HG03066 (cell line): Measurements from ENCODE around the gene TBRG1.

Experiments used
- ATAC-seq: cut with Tn5 transposase; IDR thresholded peaks from one replicate; pipeline ENCODE4 v1.9.1; 2021; ENCODE audit warnings: low read depth; ENCODE audit not compliant: unreplicated experiment

Gene TBRG1

DNA sequence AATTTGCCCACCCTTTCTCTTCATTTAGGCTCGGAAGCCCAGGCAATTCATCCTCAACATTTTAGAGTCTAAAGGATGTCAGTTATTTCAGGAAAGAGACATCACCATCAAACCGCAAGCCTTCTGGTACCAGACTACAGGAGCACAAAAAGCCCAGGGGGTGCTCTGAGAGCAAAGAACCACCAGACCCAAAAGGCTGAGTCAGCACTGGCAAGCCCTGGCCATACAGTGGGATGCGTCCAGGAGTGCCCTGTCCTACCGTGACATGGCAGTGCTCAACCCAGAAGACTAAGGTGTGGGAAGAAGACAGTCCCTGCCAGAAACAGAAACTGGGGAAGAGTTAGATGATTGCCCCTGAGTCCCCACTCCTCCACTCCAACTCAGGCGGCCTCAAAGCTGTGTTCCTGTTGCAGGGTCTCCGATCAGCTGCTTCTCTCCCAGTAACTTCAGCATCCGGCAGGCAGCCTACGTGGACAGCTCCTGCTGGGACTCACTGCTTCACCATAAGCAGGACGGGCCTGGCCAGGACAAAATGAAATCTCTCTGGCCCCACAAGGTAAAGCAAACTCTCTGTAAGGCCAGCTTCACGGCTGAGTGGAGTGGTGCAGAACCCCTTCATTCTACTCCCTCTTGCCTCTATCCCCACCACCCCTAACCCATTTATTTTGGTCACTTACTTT is 10.0 kb upstream of the TBRG1 start:
- no peak for ATAC-seq

DNA sequence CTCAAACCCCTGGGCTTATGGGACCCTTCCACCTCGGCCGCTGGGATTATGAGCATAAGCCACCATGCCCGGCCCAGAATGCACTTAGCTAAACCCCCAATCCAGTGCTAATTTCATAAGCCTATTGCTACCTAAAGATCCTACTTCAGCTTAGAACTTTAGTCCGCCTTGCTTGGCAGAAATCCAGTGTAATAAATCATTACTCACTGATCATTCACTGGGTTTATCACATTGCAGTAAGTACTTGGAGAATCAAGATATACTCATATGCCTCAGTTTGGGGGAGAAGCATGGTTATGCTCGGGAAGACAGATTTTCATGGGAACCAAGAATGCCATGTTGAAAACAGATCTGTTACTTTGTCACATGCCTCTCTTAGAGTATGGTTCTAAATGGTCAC is 3.8 kb upstream of the TBRG1 start:
- no peak for ATAC-seq

DNA sequence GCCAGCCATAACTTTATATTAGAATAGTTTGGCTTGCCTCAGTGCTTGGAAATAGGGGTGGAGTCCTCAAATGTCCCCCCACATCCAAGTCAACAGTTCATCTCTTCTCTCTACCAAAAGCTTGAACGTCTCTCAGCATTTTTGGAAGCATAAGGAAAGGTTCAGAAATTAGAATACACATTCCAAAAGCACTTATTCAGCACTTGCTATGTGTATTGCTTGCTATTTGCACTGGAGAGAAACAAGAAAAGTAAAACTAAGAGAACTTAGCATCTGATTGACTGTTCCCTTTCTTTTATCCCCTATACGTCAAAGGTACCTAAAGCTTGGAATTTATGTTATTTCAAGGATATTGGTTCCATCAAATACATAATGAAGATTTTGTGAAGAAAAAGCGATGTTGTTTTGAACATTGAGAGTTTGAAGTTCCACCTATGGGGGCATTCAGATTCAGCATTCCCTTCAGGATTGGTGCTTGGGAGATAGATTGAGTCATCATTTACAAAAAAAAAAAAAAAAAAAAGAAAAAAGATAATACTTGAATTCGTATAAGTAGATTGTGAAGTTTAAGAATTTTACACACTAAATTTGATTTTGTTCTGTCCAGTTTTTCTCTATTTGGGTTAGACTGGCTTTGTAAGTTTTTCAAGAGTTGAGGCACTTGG is 1.3 kb downstream of the TBRG1 start:
- no peak for ATAC-seq

DNA sequence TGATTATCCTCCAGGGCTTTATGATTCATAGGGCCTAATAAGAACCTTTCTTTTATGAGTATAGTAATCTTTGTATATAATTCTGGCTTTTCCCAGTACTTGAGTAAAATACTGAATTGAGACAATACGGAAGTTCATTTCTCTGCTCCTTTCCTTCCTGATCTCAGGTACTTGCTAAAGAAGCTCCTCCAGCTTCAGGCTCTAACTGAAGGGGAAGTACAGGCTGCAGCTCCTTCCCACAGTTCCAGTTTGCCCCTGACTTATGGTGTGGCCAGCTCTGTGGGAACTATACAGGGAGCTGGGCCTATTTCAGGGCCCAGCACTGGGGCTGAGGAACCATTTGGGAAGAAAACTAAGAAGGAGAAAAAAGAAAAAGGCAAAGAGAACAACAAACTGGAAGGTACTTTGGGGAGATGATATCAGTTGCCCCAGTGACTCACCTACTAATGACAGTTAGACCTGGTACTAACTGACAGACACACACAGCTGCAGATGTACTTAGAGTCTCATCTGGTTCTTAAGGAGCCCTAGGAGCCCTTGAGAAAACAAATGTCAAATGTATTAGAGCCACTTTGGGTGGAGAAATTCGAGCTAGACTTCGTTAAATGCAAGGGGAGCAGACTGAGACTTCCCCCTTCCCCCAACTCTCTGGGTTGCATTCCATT is 3.0 kb downstream of the TBRG1 start:
- no peak for ATAC-seq

DNA sequence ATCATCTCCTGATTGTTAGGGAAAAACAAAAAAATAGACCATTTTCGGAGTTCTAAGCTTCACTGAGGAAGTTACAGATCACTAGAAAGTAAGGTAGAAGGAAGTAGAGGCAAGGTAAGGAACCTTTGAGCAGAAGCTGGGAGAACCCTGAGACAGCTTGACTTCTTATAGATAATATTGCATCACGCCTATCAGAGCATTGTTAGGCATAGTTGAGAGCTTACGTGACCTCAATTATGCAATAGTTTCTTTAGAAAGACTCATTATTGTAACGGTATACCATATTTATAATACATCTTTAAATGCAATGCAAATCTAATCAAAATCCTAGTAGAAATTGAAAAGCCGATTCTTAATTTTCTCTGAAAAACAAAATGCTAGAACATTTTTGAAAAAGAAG is 4.9 kb downstream of the TBRG1 start:
- ATAC-seq: no peak

DNA sequence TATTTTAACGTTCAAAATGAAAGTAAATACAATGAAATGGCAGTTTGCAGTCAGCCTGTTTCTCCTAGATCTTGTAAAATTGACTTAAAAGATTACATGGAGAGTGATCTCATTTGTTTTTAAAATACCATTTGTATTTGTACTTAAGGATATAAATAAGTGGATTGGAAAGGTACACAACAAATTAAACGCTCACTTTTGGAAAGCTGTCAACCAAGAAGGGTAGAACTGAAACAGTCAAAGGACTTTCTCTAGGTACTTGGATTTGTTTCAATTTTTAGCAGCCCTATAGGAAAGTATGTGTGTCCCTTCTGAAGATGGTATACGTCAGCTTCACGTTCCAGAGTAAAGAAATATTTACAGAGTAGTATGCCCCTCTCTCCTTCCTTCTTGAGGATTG is 7.3 kb downstream of the TBRG1 start:
- no peak for ATAC-seq

DNA sequence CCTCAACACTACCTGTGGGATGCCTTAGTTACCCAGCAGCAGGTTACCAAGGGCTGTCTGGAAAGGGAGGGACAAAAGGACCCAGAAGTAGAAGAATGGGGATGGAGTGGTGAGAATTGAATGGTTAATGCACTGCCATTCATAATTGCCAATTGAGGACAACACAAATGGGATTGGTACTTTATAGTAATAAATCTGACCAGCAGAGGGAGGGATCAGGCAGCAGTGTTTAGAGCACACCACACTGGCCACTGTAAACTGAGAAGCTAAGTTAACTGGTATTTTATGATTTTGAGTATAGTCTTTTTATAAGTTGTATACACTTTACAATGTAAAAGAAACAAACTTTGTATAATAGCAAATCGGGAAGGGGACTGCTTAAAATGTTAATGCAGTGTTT is 10.7 kb downstream of the TBRG1 start:
- ATAC-seq: no peak

DNA sequence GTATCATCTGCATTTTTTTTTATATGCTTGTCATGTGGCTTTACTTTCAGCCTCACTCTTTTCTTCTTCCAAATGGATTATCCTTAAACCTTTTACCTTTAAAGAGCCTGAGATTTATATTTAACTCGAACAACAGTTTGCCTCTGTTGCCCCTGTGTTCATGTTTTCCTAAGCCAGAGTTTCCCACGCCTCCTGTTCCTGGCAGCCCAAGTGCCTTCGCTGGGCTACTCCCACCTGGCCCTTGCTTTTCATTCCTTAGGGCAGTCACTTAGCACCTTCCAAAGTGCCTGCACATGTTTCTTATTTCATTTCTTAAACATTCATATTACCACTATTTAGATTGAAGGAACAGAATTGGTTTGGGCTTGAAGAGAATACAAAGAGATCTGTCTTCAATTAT is 13.3 kb downstream of the TBRG1 start:
- no peak for ATAC-seq

DNA sequence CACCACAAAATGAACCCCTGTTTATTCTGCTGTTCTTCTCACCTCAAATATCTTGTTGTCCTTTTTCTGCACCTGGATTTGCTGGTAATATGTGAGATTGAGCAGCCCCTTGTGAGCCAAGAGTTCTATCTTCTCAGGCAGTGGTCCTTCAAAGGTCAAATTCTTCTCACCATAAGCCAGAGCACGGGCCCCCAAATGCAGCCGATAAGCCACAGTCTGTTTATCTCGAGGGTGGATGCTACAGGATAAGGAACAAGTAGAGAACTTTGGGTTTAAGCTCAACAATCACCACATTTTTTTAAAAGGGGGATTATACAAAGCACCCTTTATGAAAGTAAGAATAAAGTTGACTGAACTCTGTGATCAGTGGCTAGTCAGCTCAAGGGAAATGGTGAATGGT is 15.8 kb downstream of the TBRG1 start:
- ATAC-seq: no peak

DNA sequence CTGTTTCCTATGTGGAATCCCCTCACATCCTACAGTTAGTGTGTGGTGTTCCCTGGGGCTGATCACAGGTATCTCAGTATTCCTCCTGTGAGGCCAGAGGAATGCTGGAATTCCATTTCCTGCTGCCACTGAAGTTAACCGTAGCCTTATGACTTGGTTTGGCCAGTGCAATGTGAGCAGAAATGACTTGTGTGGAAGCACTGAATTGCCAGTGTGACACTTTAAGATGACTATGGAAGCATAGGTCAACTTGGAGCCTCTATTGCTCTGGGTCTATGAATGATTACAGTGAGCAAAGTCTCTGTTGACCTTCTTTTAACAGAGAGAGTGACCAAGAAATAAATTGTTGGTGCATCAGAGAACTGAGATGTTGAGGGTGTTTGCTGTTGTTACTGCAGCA is 16.5 kb downstream of the TBRG1 start:
- ATAC-seq: no peak

DNA sequence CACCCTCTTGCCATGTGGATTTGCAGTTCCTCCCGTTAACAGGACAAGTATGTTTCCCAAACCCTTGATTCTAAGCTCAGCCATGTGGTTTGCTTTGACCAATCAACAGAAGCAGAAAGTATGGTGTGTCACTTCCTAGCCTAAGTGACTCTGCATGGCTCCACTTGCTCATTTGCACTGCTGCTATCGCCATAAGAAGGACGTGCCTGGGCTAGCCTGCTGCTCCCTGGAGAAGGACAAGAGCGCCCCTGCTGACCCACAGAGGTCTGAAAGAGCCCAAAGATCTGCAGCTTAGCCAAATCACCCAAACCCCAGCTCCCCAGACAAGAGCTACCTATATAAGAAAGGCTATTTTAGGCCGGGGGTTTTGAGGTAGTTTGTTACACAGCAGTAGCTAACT is 18.0 kb downstream of the TBRG1 start:
- ATAC-seq: no peak

DNA sequence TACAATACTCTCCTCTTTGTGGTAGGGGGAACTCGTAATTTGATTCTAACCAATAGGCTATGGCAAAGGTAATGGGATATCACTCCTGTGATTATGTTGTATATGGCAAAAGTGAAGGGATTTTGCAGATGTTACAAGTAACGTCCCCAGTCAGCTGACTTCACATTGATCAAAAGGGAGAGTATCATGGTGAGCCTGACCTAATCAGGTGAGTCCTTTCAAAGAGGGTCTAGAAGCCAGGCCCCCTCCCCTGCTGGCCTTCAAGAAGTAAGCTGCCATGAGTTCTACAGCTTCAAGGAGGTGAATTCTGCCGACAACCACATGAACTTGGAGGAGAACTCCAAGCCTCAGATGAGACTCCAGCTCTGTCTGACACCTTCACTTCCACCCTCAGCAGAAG is 20.0 kb downstream of the TBRG1 start:
- ATAC-seq: no peak

DNA sequence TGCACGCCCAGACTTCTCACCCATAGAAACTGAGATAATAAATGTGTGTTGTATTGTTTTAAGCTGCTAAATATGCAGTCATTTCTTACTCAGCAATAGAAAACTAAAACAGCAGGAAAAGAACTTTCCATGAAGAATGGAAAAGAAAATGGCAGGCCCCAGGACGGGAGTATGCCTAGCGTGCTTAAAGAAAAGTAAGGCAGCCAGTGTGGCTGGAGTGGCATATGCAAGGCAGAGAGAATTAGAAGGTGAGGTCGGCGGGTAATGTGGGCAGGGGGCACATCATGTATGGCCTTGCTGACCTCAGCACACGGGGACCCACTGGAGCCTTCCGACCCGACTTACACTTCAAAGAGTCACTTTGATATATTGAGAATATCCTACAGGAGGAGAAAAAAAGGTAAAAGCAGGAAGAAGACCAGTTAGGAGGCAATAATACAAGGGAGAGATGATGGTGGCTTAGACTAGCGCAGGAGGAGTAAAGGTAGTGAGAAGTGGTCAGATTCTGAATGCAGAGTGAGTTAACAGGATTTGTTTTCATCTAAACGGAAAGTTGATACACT is 20.5 kb downstream of the TBRG1 start:
- no peak for ATAC-seq

DNA sequence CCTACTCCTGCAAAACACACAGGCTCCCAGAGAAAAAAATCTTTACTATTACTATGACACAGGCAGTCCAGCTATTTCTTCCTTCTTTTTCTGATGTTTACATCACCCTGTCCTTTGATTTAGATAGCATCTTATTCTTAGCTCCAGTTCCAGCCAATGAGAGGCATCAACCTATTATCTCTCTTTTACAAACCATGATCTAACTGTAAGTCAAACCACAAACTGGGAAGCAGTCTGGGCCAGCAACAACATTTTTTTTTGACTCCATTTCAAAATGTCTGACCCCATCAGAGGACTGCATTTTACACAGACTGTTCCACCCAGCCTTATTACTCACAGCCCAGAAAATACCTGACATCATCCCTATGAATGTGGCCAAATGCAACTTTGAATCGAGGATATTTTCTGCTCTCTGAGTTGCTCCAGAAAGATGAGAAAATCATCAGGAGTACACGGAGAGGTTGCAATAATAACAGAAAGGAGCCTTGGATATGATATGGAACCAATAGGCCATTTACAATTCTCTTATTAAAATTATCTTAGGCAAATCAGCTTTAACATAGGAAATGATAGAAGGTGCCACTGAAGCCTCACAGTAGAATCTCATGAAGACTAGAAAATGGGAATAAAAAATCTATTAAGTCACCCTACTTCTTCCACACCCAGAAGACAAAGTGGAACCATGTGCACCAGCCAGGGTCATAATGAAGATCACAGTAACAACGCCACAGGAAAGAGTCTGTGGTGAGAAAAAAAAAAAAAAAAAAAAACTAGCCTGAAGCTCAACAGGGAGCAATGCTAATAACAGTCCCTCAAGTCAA is 21.2 kb downstream of the TBRG1 start:
- no peak for ATAC-seq

DNA sequence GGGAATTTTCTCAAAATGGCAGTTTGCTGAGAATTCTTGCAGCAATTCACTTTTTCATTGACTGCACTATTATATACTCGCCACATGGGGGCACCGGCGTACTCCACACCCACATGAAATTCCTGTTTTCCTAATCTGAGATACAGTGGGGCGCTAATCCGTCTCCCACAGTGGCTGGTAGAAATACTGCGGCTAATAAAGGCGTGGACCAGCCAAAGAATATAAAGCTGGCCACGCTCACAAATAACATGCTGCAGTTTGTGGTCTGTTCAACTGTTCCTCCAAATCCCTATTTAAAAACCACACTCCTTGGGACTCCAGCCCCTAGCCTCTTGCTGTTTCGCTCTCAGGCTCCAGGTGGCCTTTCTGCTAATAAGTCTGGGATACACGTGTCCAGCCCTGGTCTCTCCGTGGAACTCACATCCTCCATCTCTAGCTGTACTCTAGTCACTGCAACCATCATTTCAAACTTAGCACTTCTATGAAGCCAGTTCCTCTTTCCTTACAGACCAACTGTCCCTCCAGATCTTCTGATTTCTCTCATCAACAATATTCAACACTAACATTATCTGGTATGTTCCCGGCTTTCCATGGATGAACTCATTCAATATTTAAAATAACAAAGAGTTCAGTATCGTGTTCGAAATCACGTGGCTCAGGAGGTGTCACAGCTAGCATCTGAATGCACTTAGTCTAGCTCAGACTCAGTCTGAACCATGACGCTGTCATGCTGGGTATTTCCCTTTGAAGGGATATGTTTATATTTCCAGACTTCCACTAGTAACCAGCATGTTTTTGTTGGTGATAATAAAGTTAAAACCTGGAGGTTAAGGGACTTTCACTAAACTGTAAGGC is 22.0 kb downstream of the TBRG1 start:
- ATAC-seq: no peak

DNA sequence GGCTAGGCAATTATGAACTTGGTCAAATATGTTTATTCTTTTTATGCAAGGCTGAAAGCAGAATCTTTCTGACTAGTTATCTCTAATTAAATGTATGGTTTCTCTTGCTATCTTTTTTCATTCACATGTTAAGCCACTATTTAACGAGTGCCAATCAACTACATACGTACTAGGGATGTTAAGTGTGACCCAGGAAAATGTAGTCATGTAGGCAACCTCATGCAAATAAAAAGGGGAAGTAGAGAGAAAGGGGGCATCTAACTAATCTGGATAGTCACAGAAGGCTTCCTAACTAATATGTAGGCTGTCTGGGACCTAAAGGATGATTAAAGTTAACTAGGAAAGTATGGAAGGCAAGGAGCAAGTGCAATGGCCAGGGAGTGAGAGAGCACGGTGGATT is 23.5 kb downstream of the TBRG1 start:
- no peak for ATAC-seq

DNA sequence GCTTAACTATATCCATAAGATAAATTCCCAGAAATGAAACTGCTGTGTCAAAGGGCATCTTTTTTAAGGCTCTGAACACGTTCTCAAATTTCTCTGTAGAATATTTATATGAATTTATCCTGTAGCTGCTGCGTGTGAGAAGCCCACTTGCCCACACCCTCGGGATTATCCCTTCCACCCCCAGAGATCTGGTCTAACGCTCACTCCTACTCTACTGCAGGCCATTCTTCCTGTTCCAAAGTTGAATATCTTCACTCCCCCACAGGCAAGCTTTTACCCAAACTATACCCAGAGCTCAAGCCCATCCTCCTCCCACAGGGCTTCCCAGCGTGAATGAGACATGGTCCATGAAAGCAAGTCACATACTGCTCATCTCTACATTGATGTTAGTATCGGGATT is 25.9 kb downstream of the TBRG1 start:
- ATAC-seq: no peak

DNA sequence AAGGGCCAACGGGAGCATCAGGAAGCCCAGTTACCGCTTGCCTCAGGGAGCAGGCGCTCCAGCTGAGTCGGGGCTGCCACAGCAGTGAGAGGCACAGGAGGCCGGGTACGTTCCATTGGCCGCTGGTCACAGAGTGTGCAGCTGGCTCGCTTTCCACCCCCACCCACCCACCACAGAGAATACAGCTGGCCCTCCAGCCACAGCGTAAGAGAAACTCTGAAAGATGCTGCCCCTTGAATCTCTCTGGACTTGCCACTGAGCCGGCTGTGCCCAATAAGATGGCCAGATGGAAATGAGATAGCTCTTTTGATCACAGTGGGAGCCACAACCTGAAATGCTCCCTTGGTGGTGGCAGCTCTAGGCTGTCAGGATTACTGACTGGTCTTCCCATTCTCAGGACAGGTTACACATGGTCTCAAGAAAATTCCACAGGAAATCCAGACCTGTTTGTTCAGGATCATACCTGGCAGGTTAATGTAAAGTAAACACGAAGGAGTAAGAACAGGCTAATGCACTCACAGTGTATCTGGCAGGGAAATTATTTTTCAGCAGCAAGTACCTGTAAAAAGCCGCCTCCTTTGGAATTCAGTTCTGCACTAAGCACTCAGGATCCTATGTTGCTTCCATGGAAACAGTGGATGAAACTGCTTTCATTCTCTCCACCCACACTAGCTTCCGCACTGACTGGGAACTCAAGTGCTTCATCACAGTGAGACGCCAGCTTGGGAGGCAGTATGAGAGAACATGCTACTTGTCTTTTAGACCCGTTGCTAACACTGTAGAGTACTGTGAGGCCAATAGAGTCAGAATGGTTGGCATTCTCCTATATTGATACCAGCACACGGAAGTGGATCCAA is 34.3 kb downstream of the TBRG1 start:
- no peak for ATAC-seq

DNA sequence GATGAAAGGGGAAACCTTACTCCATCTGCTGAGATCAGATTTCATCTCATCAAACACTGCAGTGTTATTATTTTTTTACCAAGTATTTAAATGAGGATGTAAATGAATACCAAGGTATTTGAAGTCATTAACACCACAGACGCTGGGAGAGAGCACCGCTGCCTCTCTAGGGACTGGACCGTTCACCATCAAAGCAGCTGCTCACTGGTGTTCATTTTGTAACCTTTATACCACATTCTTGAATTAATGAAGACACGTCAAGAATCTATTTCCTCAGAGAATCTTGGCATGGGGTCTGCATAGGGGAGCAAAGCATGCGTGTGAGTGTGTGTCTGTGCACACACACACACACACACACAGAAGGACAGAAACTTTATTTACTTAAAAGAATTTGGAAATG is 35.2 kb downstream of the TBRG1 start:
- ATAC-seq: no peak
